H1 (cell line): Measurements from ENCODE around the gene SIK2. TPM values are rescaled to one million over a fixed set of nuclear protein-coding genes. Genes with fewer than 3 reads are reported as not detected.
"Not testable (repeated sequence)": the region's sequence is repeated elsewhere in the genome, so short reads cannot be mapped to it uniquely, and the experiment has no call there.

Experiments used
- CTCF ChIA-PET: fragments of 300-600 bp; sonication (Branson Sonifier 250); formaldehyde crosslinking; loops from one replicate; lab custom pipeline; 2021; ENCODE audit not compliant: partially characterized antibody; lab: Charles Lee
- POLR2A ChIA-PET: fragments of 300-600 bp; sonication (Branson Sonifier 250); formaldehyde crosslinking; loops from one replicate; lab custom pipeline; 2021; ENCODE audit warnings: inconsistent platforms; ENCODE audit not compliant: partially characterized antibody; lab: Charles Lee
- DNase-seq, 2 experiments: peaks; one replicate each; pipeline versions ENCODE4 v3.0.0 to v3.0.0-alpha.2; 2010 to 2022; ENCODE audit warnings: low spot score in 2 of 2, low read depth in 1 of 2, mixed read lengths in 1 of 2
- FAIRE-seq: peaks from 2 replicates; lab custom pipeline; 2011; peaks lifted over from hg19 to GRCh38; lab: Jason Lieb, UNC
- H2AFZ ChIP-seq: 2 replicates; pipeline ENCODE4 v1.8.1; 2012; ENCODE audit warnings: low read length, inconsistent platforms
- H2AK5ac ChIP-seq: 2 replicates; pipeline ENCODE4 v1.6.1; 2013; ENCODE audit warnings: low read depth, low read length
- H2BK120ac ChIP-seq: replicated peaks from 2 replicates; pipeline ENCODE3; 2013; ENCODE audit warnings: low read depth, low read length, inconsistent platforms
- H2BK12ac ChIP-seq: 2 replicates; pipeline ENCODE4 v1.6.1; 2013; ENCODE audit warnings: low read depth, low read length
- H2BK15ac ChIP-seq: 2 replicates; pipeline ENCODE4 v1.6.1; 2013; ENCODE audit warnings: low read length
- H2BK20ac ChIP-seq: 2 replicates; pipeline ENCODE4 v1.6.1; 2013; ENCODE audit warnings: low read length
- H2BK5ac ChIP-seq: 2 replicates; pipeline ENCODE4 v1.6.1; 2013; ENCODE audit warnings: low read depth, low read length
- H3K14ac ChIP-seq: 2 replicates; pipeline ENCODE4 v1.6.1; 2013; ENCODE audit warnings: inconsistent platforms; ENCODE audit not compliant: insufficient read length
- H3K18ac ChIP-seq: 2 replicates; pipeline ENCODE4 v1.6.1; 2013; ENCODE audit warnings: low read length; ENCODE audit errors: extremely low read depth
- H3K23ac ChIP-seq: 2 replicates; pipeline ENCODE4 v1.6.1; 2013; ENCODE audit warnings: inconsistent platforms; ENCODE audit not compliant: insufficient read length
- H3K23me2 ChIP-seq: 2 replicates; pipeline ENCODE4 v1.6.1; 2013; ENCODE audit warnings: low read depth, low read length
- H3K27ac ChIP-seq: 2 replicates; pipeline ENCODE4 v1.6.1; 2011; ENCODE audit warnings: low read depth, low read length, inconsistent platforms
- H3K27me3 ChIP-seq, 4 experiments: replicated peaks in 1 of 4; 1 replicate in 1 of 4; 2 replicates in 3 of 4; pipeline versions ENCODE4 v1.6.1 to v1.8.1; 2011 to 2013; ENCODE audit warnings: low read length in 3 of 4, mild to moderate bottlenecking in 3 of 4, inconsistent platforms in 2 of 4, mixed read lengths in 2 of 4, moderate library complexity in 1 of 4; ENCODE audit not compliant: control insufficient read depth in 3 of 4, insufficient read depth in 3 of 4; ENCODE audit errors: extremely low read depth in 1 of 4
- H3K36me3 ChIP-seq, 4 experiments: 2 replicates each; pipeline versions ENCODE4 v1.6.1 to v1.8.1; 2011 to 2013; ENCODE audit warnings: mild to moderate bottlenecking in 4 of 4, low read length in 3 of 4, moderate library complexity in 2 of 4, control low read depth in 1 of 4, inconsistent platforms in 1 of 4; ENCODE audit not compliant: insufficient read depth in 4 of 4, control insufficient read depth in 2 of 4
- H3K4ac ChIP-seq: replicated peaks from 2 replicates; pipeline ENCODE3; 2013; ENCODE audit warnings: low read length, low read depth, mixed read lengths, inconsistent platforms; ENCODE audit not compliant: insufficient read length
- H3K4me1 ChIP-seq, 4 experiments: replicated peaks in 1 of 4; 1 replicate in 1 of 4; 2 replicates in 3 of 4; pipeline versions ENCODE4 v1.6.1 to v1.8.1; 2011 to 2013; ENCODE audit warnings: low read length in 3 of 4, inconsistent platforms in 2 of 4, mixed read lengths in 1 of 4; ENCODE audit not compliant: insufficient read depth in 4 of 4, control insufficient read depth in 3 of 4
- H3K4me2 ChIP-seq, 2 experiments: 2 replicates each; pipeline versions ENCODE4 v1.6.1 to v1.8.1; 2011 to 2013; ENCODE audit warnings: low read depth in 2 of 2, low read length in 2 of 2, control low read depth in 1 of 2, inconsistent platforms in 1 of 2, mild to moderate bottlenecking in 1 of 2; ENCODE audit not compliant: insufficient read depth in 1 of 2
- H3K4me3 ChIP-seq, 4 experiments: fragments of 200-600, 300-600 bp in 1 of 4; sonication (generic), shearing (Covaris generic), sonication (Bioruptor Twin) in 1 of 4; 2 replicates each; pipeline versions ENCODE4 v1.5.1 to v1.8.1; 2011 to 2016; ENCODE audit warnings: low read length in 4 of 4, low read depth in 3 of 4, control low read depth in 2 of 4, inconsistent platforms in 2 of 4, mild to moderate bottlenecking in 2 of 4, mixed read lengths in 1 of 4, moderate library complexity in 1 of 4; ENCODE audit not compliant: insufficient read depth in 2 of 4; ENCODE audit errors: extremely low read depth in 1 of 4
- H3K56ac ChIP-seq: replicated peaks from 2 replicates; pipeline ENCODE3; 2013; ENCODE audit warnings: low read depth, mild to moderate bottlenecking, mixed read lengths, low read length, inconsistent platforms; ENCODE audit not compliant: insufficient read length
- H3K79me1 ChIP-seq: 2 replicates; pipeline ENCODE4 v1.6.1; 2013; ENCODE audit warnings: low read depth, low read length, control low read depth
- H3K79me2 ChIP-seq, 2 experiments: 2 replicates each; pipeline versions ENCODE4 v1.6.1 to v1.8.1; 2012 to 2013; ENCODE audit warnings: low read length in 2 of 2, mild to moderate bottlenecking in 2 of 2, inconsistent platforms in 1 of 2; ENCODE audit not compliant: insufficient read depth in 2 of 2, control insufficient read depth in 1 of 2
- H3K9ac ChIP-seq, 4 experiments: replicated peaks in 1 of 4; 1 replicate in 1 of 4; 2 replicates in 3 of 4; pipeline versions ENCODE4 v1.6.1 to v1.8.1; 2011 to 2013; ENCODE audit warnings: low read depth in 3 of 4, low read length in 3 of 4, control low read depth in 2 of 4, mild to moderate bottlenecking in 2 of 4, moderate library complexity in 2 of 4, inconsistent platforms in 1 of 4; ENCODE audit errors: extremely low read depth in 1 of 4
- H3K9me3 ChIP-seq, 2 experiments: 2 replicates each; pipeline versions ENCODE4 v1.6.1 to v1.8.1; 2012 to 2013; ENCODE audit warnings: mild to moderate bottlenecking in 2 of 2, moderate library complexity in 2 of 2, control low read depth in 1 of 2, inconsistent platforms in 1 of 2, low read depth in 1 of 2, low read length in 1 of 2, mixed read lengths in 1 of 2; ENCODE audit not compliant: insufficient read depth in 2 of 2
- H4K20me1 ChIP-seq, 2 experiments: replicated peaks in 1 of 2; 2 replicates each; pipeline versions ENCODE3 to v1.8.1; 2011 to 2013; ENCODE audit warnings: inconsistent platforms in 2 of 2, low read length in 2 of 2, mild to moderate bottlenecking in 1 of 2; ENCODE audit not compliant: insufficient read depth in 2 of 2, control insufficient read depth in 1 of 2
- H4K5ac ChIP-seq: 2 replicates; pipeline ENCODE4 v1.6.1; 2013; ENCODE audit warnings: low read length, low read depth, mixed read lengths, inconsistent platforms; ENCODE audit not compliant: insufficient read length
- H4K8ac ChIP-seq: 2 replicates; pipeline ENCODE4 v1.8.0; 2013; ENCODE audit warnings: mild to moderate bottlenecking, moderate library complexity, low read length, inconsistent platforms; ENCODE audit not compliant: insufficient read depth; ENCODE audit errors: extremely low read depth
- H4K91ac ChIP-seq: replicated peaks from 2 replicates; pipeline ENCODE3; 2013; ENCODE audit warnings: low read length, mixed read lengths, inconsistent platforms; ENCODE audit not compliant: insufficient read length
- WGBS, 2 experiments: shearing (Covaris generic) in 1 of 2; methylation state at CpG; one replicate each; pipeline versions ENCODE4 v1.1.6 to v1.1.7; 2013 to 2015; ENCODE audit warnings: low lambda C conversion rate in 2 of 2, mixed read lengths in 2 of 2, inconsistent platforms in 1 of 2, low coverage in 1 of 2, missing lambda C conversion rate in 1 of 2; ENCODE audit not compliant: insufficient replicate concordance in 2 of 2, insufficient coverage in 1 of 2, insufficient read length in 1 of 2; ENCODE audit errors: extremely low coverage in 1 of 2, missing lambda C conversion rate in 1 of 2; 5-methylcytosine and 5-hydroxymethylcytosine counted together
- polyA plus RNA-seq, 7 experiments: library from polyadenylated mRNA; depleted of rRNA in 3 of 7; stranded (reverse) in 5 of 7; unstranded in 2 of 7; fragments of >200 nt in 5 of 7; fragments of 200-250 nt in 2 of 7; gene quantifications; 1 replicate in 5 of 7; 2 replicates in 1 of 7; 4 replicates in 1 of 7; pipeline versions ENCODE4 v1.2.1 to v1.2.3, GENCODE V29; 2011 to 2013; ENCODE audit warnings: missing spikeins in 2 of 7, mixed read lengths in 2 of 7
- total RNA-seq: library from RNA; stranded (reverse); fragmentation: NEBNext Ultra II Directional; extraction: Animal tissue kit (Norgen Biotek cat#: 25700); gene quantifications from 2 replicates; pipeline ENCODE4 v1.2.1, GENCODE V29; 2021

SIK2 gene
- total and polyA plus RNA-seq, 2 of the 8 experiments (the other 6 are each of a cell fraction or from before 2014, with no cell fraction given): 8.8 to 11.2 TPM

- H2BK12ac ChIP-seq, H3K18ac ChIP-seq, H2AK5ac ChIP-seq, H3K9me3 ChIP-seq, H3K56ac ChIP-seq, H4K5ac ChIP-seq, H3K23me2 ChIP-seq, FAIRE-seq, H3K9ac ChIP-seq, H3K23ac ChIP-seq, H2BK15ac ChIP-seq, H3K36me3 ChIP-seq, H3K14ac ChIP-seq, H3K27me3 ChIP-seq, H2BK120ac ChIP-seq, H3K4ac ChIP-seq, H3K27ac ChIP-seq, H2BK5ac ChIP-seq, H2AFZ ChIP-seq, H4K8ac ChIP-seq, POLR2A ChIA-PET, H3K79me1 ChIP-seq, H4K20me1 ChIP-seq, H3K4me3 ChIP-seq, H2BK20ac ChIP-seq, H4K91ac ChIP-seq, H3K79me2 ChIP-seq, DNase-seq, H3K4me2 ChIP-seq, H3K4me1 ChIP-seq: not testable (repeated sequence)
- 89% methylated on average over 5 of the region's 5 CpGs; no CpG with 5 or more reads in 1 of the 2 experiments for WGBS, 2 experiments
- CTCF ChIA-PET: interaction anchor here (0.9 to 1.5 kb wide), 2 partner anchors 47 to 111 kb away, joined by 3 to 7 read pairs; no protein-coding TSS in a partner anchor
These were observed 49.1 kb downstream of the SIK2 start for GRCh38 chr11:111651336-111651735.
